Right forelimb (tissue), 1 donor: ENCODE results near the gene VAC14.

Experiments used
- DNase-seq: peaks from one replicate; pipeline ENCODE4 v3.0.0-alpha.2; 2018

Gene VAC14

DNA sequence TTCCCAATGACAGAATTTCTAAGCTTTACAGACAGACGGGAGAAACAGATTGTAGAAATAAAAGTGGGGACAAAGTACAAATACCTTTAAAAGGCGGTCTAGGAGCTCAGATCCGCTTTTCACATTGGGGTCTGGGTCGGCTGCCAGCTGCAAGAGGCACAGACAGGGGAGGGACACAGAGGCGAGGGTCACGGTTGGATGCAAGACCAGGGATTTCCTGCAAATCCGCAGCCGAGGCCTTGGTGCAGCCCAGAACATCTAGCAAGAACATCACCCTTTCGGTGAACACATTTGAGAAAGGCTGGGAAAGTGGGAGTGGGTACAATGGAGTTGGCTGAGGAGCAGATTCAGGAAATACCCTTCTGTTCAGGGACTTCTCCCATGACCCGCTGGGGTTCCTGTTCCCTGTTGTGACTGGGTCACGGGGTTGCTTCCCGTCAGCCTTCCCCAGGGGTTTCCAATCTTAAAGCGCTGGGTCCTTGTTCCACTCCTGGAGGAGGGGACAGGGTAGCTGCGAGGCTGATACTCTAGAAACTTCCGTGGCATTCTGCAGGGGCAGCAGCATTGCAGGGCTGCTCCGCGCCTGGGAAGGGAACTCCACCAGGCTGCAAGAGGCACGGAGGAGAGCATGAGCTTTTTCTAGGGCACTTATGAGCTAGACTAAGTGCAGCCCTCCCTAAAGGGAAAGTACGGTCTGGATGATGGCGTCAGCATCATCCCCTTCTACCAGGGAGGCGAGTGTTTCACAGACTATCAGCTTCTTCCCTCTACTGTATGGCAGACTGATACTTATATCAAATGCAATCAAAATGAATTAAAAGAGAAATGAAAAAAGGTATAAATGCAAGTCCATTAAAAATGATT, 16.0 kb downstream of the VAC14 start:
- DNase-seq = no peak

DNA sequence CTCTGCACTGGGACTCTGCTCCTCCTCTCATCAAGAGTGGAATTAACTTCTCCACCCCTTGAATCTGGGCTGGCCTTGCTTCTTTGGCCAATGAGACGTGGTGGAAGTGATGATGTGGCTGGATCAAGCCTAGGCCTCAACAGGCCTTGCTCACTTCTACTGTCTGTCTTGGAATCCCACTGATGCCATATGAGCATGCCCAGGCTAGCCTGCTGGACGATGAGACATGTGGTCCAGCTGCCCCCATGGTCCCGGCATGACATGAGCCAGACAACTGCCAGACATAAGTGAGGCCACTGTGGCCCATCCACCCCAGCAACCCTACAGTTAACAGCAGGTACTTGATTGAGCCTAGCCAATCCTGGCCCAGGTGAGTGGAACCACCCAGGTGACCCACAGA, 18.7 kb downstream of the VAC14 start:
- no peak for DNase-seq

GRCh38 chr16:70781800-70782199, 19.2 kb downstream of the VAC14 start:
- no peak for DNase-seq

GRCh38 chr16:70780546-70780945, 20.4 kb downstream of the VAC14 start:
- no peak for DNase-seq

DNA sequence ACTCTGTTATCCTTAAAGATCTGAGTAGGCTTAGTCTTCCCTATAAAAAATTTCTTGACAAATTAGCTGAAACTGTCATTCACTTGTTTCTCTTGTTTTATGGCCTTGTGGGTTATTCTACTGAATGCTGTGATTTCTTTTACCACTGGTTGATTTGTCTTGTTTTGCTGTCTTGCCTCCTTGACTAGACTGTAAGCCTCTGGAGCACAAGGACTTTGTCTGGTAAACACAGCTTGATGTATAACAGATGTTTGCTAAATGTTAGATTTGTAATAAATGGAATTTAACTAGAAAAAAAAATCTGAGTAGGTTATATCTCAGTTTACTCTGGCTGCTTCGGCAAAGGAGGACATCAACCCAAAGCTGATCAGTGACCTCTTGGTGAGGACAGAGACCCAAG, 21.6 kb downstream of the VAC14 start:
- no peak for DNase-seq

DNA sequence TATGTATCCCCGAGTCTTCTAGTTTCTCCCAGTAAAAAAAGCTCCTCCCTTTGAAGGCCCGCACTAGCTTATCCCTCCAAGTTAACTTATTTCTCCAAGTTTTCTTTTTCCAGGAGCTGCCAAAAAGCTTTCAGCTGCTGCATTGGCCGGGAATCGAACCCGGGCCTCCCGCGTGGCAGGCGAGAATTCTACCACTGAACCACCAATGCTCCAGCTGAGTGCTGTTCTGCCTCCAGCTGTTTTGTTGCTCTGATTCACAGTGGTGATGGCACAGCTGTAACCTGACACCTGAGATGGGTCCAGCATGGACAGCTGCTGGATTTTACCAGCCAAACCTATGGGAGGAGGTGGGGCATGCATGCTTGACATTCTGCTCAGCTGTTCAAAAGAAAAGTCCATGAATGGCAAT, 22.1 kb downstream of the VAC14 start:
- peak; percentile 94 for DNase-seq

GRCh38 chr16:70777973-70778406, 23.0 kb downstream of the VAC14 start:
- DNase-seq = peak; percentile 74

DNA sequence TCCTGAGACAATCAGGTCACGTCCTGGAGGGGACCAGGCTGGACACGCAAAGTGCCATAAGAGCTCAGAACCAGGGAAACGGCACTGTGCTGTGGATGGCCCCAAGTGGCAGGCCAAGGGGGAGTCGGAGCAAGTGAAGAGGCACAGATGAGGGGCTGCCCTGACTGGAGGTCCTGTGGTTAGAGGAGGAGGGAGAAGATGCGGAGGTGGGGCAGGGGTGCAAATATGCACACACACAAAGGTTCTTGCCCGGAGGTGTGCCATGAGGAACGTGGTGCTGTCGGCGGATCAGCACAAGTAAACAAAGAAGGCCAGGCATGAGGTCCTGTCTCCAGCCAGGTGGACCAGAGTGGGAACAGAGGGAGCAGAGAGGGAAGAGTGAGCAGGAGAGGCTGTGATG, 23.5 kb downstream of the VAC14 start:
- no peak for DNase-seq

DNA sequence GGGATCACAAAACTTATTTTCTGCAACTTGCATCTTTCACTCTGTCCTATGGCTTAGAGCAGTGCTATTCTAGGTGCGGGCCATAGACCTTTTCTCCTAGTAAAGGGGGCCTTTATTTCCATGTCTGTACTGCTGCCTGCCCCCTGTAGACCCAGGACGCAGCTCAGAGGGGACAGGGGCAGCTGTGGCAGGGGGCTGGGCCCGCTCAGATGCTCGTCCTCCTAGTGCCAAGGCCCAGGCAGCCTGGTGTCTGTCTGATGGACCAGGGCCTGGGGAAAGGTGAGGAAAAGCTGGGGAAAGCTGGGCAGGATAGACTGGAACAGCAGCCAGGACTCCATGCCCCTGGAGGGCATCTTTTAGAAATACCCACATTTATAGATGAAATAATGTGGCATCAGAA, 25.6 kb downstream of the VAC14 start:
- DNase-seq = no peak

DNA sequence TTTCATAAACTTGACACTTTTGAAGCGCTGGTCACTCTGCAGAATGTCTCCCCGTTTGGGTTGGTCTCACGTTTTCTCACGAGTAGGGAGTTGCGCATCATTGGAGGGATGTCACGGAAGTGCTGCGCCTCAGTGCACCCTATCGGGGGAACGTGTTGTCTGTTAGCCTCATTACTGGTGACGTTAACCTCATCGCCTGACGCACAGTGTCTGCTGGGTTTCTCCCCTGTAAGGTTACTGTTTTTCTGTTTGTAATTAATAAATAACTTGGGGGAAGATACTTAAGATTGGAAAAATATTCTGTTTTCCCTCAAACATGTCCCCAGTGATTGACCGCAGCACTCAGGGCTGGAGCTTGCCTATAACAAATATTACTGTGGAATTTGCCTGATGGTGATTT, 26.7 kb downstream of the VAC14 start:
- no peak for DNase-seq

- no peak for DNase-seq
Measured at GRCh38 chr16:70772493-70772892, 28.5 kb downstream of the VAC14 start.

- peak; percentile 85 for DNase-seq
Measured at GRCh38 chr16:70770626-70771552, 30.1 kb downstream of the VAC14 start.

DNA sequence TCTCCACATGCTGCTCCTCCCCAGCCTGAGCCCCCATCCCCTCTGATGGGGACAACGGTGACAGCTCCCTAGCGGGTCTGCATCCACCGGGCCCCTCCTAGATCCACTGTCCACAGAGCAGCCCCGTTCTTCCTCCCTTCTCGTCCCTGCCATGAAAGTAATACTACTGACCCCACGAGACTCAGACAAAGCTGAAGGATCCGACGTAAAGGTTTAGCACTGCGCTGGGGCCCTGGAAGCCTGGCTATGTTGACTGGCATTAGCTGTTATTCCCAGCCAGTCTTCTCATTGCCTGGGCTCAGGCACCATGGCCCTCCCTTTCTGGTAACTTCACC, 30.7 kb downstream of the VAC14 start:
- DNase-seq = no peak

- DNase-seq = no peak
Measured at GRCh38 chr16:70769761-70770160, 31.2 kb downstream of the VAC14 start.

GRCh38 chr16:70769131-70769530, 31.8 kb downstream of the VAC14 start:
- no peak for DNase-seq

DNA sequence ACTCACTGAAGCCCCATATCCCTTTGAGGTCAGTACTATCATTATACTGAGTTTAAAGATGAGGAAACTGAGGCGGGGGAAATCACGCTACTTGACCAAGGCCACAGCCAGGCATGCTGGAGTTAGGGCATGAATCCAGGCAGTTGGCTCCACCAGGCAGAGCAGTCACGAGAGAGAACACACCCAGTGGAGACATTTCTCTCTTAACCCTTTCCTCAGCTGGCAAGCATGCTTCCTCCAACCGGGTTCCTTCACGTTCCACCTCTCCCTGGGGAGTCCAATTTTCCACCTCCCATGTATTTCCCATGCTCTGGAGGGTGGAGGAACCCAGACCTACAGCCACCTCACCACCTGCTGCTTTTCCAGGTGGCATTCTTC, 32.8 kb downstream of the VAC14 start:
- no peak for DNase-seq

- no peak for DNase-seq
Measured at GRCh38 chr16:70767377-70768202, 33.4 kb downstream of the VAC14 start.

DNA sequence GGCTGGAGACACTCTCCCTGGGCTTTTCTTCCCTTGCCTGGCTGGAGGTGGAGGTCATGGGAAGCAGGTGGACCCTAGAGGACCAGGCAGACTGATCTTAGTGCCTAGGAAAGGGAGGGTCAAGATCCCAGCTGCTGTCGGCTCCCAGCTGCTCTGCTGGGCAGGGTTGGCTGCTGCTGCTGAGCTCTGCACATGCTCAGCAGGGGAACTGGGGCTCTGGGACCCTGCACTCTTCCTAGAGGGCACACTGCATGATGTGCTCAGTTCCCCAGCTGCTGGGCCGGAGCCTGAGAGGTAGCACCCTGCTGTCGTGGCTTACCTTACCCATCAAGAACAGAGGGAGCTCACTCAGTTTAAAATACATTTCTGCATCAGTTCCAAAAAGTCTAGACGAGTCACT, 34.3 kb downstream of the VAC14 start:
- DNase-seq = no peak

GRCh38 chr16:70766176-70766575, 34.8 kb downstream of the VAC14 start:
- no peak for DNase-seq

GRCh38 chr16:70765491-70765890, 35.5 kb downstream of the VAC14 start:
- DNase-seq = no peak

DNA sequence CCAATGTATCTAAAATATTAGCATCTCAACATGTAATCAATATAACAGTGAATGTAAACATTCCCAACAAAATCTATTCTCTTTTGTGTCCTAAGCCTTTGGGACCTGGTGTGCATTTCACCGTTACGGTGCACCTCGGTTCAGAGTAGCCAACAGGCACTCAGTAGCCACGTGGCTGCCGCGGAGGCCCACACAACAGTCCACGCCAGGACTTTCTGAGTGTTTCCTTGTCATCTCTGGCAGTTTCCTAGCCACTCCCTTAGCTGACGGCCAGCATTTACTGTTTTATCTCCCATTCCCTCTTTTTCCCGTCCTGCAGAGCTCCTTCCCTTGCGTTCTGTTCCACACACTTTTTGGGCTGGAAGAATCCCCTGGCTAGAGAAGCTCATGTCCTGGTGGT, 36.3 kb downstream of the VAC14 start:
- no peak for DNase-seq

- DNase-seq = no peak
Measured at GRCh38 chr16:70760221-70760620, 40.7 kb downstream of the VAC14 start.

GRCh38 chr16:70759666-70760065, 41.3 kb downstream of the VAC14 start:
- no peak for DNase-seq
